Stomach (tissue), 4 donors: ENCODE data around the gene ST8SIA6.

Experiments
- EP300 ChIP-seq: sonication (generic); formaldehyde crosslinking; IDR thresholded peaks from one replicate; pipeline ENCODE4 v1.6.1; 2017; ENCODE audit warnings: antibody characterized with exemption
- POLR2A ChIP-seq, 4 donors: fragments of 450-650 bp; IDR thresholded peaks; one replicate each; pipeline ENCODE4 v1.6.1; 2016; ENCODE audit warnings: antibody characterized with exemption in 4 of 4, control low read depth in 2 of 4, mild to moderate bottlenecking in 1 of 4, moderate library complexity in 1 of 4
- POLR2AphosphoS5 ChIP-seq, 3 donors: sonication (generic); formaldehyde crosslinking; IDR thresholded peaks; one replicate each; pipeline ENCODE4 v1.6.1; 2016; ENCODE audit warnings: antibody characterized with exemption in 3 of 3
- TF ChIP-seq, protein P1 (sequence below), 7 experiments: fragments of 450-650 bp in 4 of 7; fragments of 200-600 bp in 3 of 7; sonication (generic) in 3 of 7; IDR thresholded peaks; one replicate each; pipeline ENCODE4 v1.5.1; 2016 to 2019; ENCODE audit warnings: antibody characterized with exemption in 7 of 7, control low read depth in 2 of 7, mild to moderate bottlenecking in 1 of 7

GRCh38 chr10:17344206-17344605 lies 110.2 kb downstream of the ST8SIA6 start:
- no peak for TF ChIP-seq POLR2A (IDR thresholded peaks at IDR 0.05)
- TF ChIP-seq, protein P1, sequence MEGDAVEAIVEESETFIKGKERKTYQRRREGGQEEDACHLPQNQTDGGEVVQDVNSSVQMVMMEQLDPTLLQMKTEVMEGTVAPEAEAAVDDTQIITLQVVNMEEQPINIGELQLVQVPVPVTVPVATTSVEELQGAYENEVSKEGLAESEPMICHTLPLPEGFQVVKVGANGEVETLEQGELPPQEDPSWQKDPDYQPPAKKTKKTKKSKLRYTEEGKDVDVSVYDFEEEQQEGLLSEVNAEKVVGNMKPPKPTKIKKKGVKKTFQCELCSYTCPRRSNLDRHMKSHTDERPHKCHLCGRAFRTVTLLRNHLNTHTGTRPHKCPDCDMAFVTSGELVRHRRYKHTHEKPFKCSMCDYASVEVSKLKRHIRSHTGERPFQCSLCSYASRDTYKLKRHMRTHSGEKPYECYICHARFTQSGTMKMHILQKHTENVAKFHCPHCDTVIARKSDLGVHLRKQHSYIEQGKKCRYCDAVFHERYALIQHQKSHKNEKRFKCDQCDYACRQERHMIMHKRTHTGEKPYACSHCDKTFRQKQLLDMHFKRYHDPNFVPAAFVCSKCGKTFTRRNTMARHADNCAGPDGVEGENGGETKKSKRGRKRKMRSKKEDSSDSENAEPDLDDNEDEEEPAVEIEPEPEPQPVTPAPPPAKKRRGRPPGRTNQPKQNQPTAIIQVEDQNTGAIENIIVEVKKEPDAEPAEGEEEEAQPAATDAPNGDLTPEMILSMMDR (IDR thresholded peaks at IDR 0.05), result no peak
- TF ChIP-seq EP300, result no peak
- TF ChIP-seq POLR2AphosphoS5 (IDR thresholded peaks at IDR 0.05), result no peak
